HG03159 (cell line): ENCODE measurements around the gene PRDX4.
"Not testable (repeated sequence)": the region's sequence is repeated elsewhere in the genome, so short reads cannot be mapped to it uniquely, and the experiment has no call there.

Source experiments
- ATAC-seq: cut with Tn5 transposase; IDR thresholded peaks from one replicate; pipeline ENCODE4 v1.9.1; 2021; ENCODE audit warnings: mild to moderate bottlenecking, moderate library complexity; ENCODE audit not compliant: unreplicated experiment

Gene PRDX4

GRCh38 chrX:23670528-23670927 lies 3.2 kb downstream of the PRDX4 start:
- no peak for ATAC-seq

GRCh38 chrX:23673108-23673507 lies 5.8 kb downstream of the PRDX4 start:
- ATAC-seq: no peak

GRCh38 chrX:23676486-23676885 lies 9.2 kb downstream of the PRDX4 start:
- not testable (repeated sequence) for ATAC-seq

- no peak for ATAC-seq
These were observed 24.9 kb downstream of the PRDX4 start for GRCh38 chrX:23692166-23692565.

- ATAC-seq: peak; percentile 81
These were observed 27.3 kb downstream of the PRDX4 start for GRCh38 chrX:23694606-23695005.

- ATAC-seq: peak; percentile 77
These were observed 32.4 kb downstream of the PRDX4 start for GRCh38 chrX:23699636-23700194.

- no peak for ATAC-seq
These were observed 37.4 kb downstream of the PRDX4 start for GRCh38 chrX:23704673-23705206.

- no peak for ATAC-seq
These were observed 37.9 kb downstream of the PRDX4 start for GRCh38 chrX:23705235-23705634.

GRCh38 chrX:23720117-23720677 lies 52.9 kb downstream of the PRDX4 start:
- ATAC-seq: no peak

- no peak for ATAC-seq
These were observed 58.9 kb downstream of the PRDX4 start for GRCh38 chrX:23726191-23726590.

GRCh38 chrX:23727206-23727605 lies 59.9 kb downstream of the PRDX4 start:
- no peak for ATAC-seq

GRCh38 chrX:23729214-23729613 lies 61.9 kb downstream of the PRDX4 start:
- ATAC-seq: no peak

GRCh38 chrX:23731951-23732350 lies 64.7 kb downstream of the PRDX4 start:
- no peak for ATAC-seq

GRCh38 chrX:23732704-23733103 lies 65.4 kb downstream of the PRDX4 start:
- ATAC-seq: peak; percentile 90
